ENCODE data around the gene MDFI. TPM values are rescaled to one million over a fixed set of nuclear protein-coding genes. Genes with fewer than 3 reads are reported as not detected.

The MDFI gene
- total and polyA plus RNA-seq, 4 donors = 0.24 to 2.8 (median 0.50) TPM; not detected in 1

DNA sequence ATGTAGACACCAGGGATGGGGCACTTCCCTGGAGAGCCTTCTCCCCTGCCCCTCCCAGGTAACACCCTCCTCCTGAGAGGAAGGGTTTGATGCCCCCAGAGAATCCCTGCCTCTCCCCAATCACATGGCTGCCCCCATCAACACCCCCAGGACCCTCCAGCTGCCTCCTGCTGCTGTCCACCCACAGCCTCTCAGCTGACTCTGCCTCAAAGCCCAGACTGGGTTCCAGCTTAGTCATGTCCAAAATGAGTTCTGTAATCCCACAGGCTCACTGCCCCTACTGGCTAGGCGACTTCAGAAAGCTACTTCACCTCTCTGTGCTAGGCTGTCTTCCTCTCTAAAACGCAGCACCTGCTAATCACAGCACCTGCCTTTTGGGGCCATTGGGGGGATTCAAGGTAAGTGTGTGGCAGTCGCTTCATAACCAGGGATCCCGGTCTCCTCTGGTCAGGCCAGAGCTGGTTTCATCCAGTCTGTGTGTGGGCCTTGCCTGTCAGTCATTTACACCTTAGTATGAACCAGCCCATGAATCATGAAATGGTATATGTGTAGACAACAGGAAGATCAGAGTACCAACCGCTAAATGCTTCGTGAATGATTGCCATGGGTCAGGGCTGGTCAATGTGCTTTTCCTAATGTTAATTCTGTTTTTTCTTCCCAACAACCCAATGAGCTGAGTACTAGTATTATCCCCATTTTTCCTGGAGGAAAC is 56.7 kb downstream of the MDFI start (continued):
- TF ChIP-seq, protein P1, sequence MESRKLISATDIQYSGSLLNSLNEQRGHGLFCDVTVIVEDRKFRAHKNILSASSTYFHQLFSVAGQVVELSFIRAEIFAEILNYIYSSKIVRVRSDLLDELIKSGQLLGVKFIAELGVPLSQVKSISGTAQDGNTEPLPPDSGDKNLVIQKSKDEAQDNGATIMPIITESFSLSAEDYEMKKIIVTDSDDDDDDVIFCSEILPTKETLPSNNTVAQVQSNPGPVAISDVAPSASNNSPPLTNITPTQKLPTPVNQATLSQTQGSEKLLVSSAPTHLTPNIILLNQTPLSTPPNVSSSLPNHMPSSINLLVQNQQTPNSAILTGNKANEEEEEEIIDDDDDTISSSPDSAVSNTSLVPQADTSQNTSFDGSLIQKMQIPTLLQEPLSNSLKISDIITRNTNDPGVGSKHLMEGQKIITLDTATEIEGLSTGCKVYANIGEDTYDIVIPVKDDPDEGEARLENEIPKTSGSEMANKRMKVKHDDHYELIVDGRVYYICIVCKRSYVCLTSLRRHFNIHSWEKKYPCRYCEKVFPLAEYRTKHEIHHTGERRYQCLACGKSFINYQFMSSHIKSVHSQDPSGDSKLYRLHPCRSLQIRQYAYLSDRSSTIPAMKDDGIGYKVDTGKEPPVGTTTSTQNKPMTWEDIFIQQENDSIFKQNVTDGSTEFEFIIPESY (IDR thresholded peaks at IDR 0.05) = no peak
- no peak for TF ChIP-seq FOXA2 (IDR thresholded peaks at IDR 0.05)

DNA sequence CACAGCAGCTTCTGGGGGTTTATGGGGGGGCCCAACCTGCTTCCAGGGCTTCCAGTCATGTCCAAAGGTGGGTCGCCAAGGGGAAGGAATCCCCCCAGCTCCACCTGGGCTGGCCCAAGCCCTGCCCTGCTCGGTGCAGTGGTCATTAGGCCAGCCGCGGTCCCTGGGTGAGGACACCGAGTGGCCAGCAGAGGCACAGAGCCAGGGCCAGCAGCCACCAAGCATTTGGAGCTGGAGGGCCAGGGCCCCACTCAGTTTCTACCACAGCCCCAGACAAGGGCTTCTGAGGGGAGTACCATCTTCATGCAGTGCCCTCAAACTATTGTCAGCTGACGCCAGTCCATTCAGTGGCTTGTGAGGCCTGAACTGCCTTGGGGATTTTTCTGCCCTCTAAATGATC is 57.6 kb downstream of the MDFI start:
- TF ChIP-seq JUND (IDR thresholded peaks at IDR 0.05) = no peak
- TF ChIP-seq, protein P1 (IDR thresholded peaks at IDR 0.05) = no peak
- no peak for TF ChIP-seq YY1 (IDR thresholded peaks at IDR 0.05)
- TF ChIP-seq HNF4A (conservative IDR thresholded peaks at IDR 0.05) = no peak
- TF ChIP-seq, protein P2, sequence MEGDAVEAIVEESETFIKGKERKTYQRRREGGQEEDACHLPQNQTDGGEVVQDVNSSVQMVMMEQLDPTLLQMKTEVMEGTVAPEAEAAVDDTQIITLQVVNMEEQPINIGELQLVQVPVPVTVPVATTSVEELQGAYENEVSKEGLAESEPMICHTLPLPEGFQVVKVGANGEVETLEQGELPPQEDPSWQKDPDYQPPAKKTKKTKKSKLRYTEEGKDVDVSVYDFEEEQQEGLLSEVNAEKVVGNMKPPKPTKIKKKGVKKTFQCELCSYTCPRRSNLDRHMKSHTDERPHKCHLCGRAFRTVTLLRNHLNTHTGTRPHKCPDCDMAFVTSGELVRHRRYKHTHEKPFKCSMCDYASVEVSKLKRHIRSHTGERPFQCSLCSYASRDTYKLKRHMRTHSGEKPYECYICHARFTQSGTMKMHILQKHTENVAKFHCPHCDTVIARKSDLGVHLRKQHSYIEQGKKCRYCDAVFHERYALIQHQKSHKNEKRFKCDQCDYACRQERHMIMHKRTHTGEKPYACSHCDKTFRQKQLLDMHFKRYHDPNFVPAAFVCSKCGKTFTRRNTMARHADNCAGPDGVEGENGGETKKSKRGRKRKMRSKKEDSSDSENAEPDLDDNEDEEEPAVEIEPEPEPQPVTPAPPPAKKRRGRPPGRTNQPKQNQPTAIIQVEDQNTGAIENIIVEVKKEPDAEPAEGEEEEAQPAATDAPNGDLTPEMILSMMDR (IDR thresholded peaks at IDR 0.05; ENCODE audit: low read depth, low read length, missing input control) = no peak
- TF ChIP-seq HNF4G (IDR thresholded peaks at IDR 0.05) = no peak
- TF ChIP-seq EGR1 (IDR thresholded peaks at IDR 0.05; ENCODE audit: low read depth in 2 of 2) = no peak
- no peak for TF ChIP-seq NR2F2 (IDR thresholded peaks at IDR 0.05)
- TF ChIP-seq, protein P3, sequence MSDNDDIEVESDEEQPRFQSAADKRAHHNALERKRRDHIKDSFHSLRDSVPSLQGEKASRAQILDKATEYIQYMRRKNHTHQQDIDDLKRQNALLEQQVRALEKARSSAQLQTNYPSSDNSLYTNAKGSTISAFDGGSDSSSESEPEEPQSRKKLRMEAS (IDR thresholded peaks at IDR 0.05) = no peak
- TF ChIP-seq, protein P4, sequence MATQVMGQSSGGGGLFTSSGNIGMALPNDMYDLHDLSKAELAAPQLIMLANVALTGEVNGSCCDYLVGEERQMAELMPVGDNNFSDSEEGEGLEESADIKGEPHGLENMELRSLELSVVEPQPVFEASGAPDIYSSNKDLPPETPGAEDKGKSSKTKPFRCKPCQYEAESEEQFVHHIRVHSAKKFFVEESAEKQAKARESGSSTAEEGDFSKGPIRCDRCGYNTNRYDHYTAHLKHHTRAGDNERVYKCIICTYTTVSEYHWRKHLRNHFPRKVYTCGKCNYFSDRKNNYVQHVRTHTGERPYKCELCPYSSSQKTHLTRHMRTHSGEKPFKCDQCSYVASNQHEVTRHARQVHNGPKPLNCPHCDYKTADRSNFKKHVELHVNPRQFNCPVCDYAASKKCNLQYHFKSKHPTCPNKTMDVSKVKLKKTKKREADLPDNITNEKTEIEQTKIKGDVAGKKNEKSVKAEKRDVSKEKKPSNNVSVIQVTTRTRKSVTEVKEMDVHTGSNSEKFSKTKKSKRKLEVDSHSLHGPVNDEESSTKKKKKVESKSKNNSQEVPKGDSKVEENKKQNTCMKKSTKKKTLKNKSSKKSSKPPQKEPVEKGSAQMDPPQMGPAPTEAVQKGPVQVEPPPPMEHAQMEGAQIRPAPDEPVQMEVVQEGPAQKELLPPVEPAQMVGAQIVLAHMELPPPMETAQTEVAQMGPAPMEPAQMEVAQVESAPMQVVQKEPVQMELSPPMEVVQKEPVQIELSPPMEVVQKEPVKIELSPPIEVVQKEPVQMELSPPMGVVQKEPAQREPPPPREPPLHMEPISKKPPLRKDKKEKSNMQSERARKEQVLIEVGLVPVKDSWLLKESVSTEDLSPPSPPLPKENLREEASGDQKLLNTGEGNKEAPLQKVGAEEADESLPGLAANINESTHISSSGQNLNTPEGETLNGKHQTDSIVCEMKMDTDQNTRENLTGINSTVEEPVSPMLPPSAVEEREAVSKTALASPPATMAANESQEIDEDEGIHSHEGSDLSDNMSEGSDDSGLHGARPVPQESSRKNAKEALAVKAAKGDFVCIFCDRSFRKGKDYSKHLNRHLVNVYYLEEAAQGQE (IDR thresholded peaks at IDR 0.05) = no peak
- TF ChIP-seq SP1 (IDR thresholded peaks at IDR 0.05) = no peak
- no peak for TF ChIP-seq RXRA (IDR thresholded peaks at IDR 0.05)
- TF ChIP-seq FOXA2 (IDR thresholded peaks at IDR 0.05) = no peak
- TF ChIP-seq TAF1 (conservative IDR thresholded peaks at IDR 0.05) = no peak
- TF ChIP-seq RAD21 (IDR thresholded peaks at IDR 0.05) = no peak
- no peak for TF ChIP-seq GABPA (IDR thresholded peaks at IDR 0.05 in 1 of 2, conservative IDR thresholded peaks at IDR 0.05 in 1 of 2)
- no peak for TF ChIP-seq FOXA1 (IDR thresholded peaks at IDR 0.05)
- H3K9ac ChIP-seq (ENCODE audit: low read depth in 1 of 2, low read length in 2 of 2) = no peak overlapping the region
- H3K27ac ChIP-seq (ENCODE audit: low read depth in 1 of 2, low read length in 2 of 2) = no peak overlapping the region
- DNase-seq (ENCODE audit: low spot score) = no peak
- 91% methylated on average over 6 of the region's 6 CpGs for WGBS
- no peaks in the 10 kb centered on the region for H3K4me1 ChIP-seq (ENCODE audit: control insufficient read depth in 4 of 4, insufficient read depth in 4 of 4, low read length in 3 of 4)
- H3K27me3 ChIP-seq (ENCODE audit: control insufficient read depth in 4 of 4, insufficient read depth in 4 of 4, low read length in 3 of 4) = no peaks in the 10 kb centered on the region
- no peak overlapping the region for H3K4me3 ChIP-seq (ENCODE audit: low read depth in 1 of 3, low read length in 3 of 3)
- no peaks in the 10 kb centered on the region for H3K9me3 ChIP-seq (ENCODE audit: control insufficient read depth in 4 of 4, low read length in 3 of 4)
- peaks cover 0 to 3% (median 0%) of the 10 kb centered on the region in 4 donors for H3K36me3 ChIP-seq (ENCODE audit: control insufficient read depth in 4 of 4, insufficient read depth in 3 of 4, low read depth in 1 of 4, low read length in 3 of 4)

Data from liver (tissue), 9 donors.